A673 (cell line): ENCODE measurements around the gene TEX22. TPM values are rescaled to one million over a fixed set of nuclear protein-coding genes. Genes with fewer than 3 reads are reported as not detected.

Experiments
- BruUV-seq: library from RNA; stranded (reverse); fragments of 400-500 nt; replicated peaks from 2 replicates; lab custom pipeline; 2021; lab: Mats Ljungman, UMichigan
- CTCF ChIA-PET: fragments of 300-600 bp; sonication (Branson Sonifier 250); formaldehyde crosslinking; loops from one replicate; lab custom pipeline; 2022; ENCODE audit warnings: antibody characterized with exemption; lab: Charles Lee
- POLR2A ChIA-PET: fragments of 300-600 bp; sonication (Branson Sonifier 250); formaldehyde crosslinking; loops from one replicate; lab custom pipeline; 2022; ENCODE audit warnings: antibody characterized with exemption; ENCODE audit not compliant: low non-redundant PET; lab: Charles Lee
- DNase-seq: peaks from one replicate; pipeline ENCODE4 v3.0.0-alpha.2; 2015; ENCODE audit warnings: low spot score
- H3K27ac ChIP-seq: fragments of 200-600 bp; sonication (generic); 2 replicates; pipeline ENCODE4 v1.5.1; 2016; ENCODE audit warnings: mixed run types, low read depth, mild to moderate bottlenecking, mixed read lengths, antibody characterized with exemption, low read length; ENCODE audit not compliant: poor library complexity, severe bottlenecking
- H3K27me3 ChIP-seq: fragments of 200-600 bp; sonication (generic); replicated peaks from 2 replicates; pipeline ENCODE4 v1.6.1; 2017; ENCODE audit warnings: mixed run types, low read depth, mild to moderate bottlenecking, mixed read lengths, antibody characterized with exemption, low read length; ENCODE audit not compliant: insufficient read depth, poor library complexity
- H3K36me3 ChIP-seq: fragments of 200-600 bp; sonication (generic); 2 replicates; pipeline ENCODE4 v1.6.1; 2016; ENCODE audit warnings: mixed run types, mild to moderate bottlenecking, mixed read lengths, antibody characterized with exemption, low read length; ENCODE audit not compliant: insufficient read depth, poor library complexity, severe bottlenecking
- H3K4me1 ChIP-seq: fragments of 200-600 bp; sonication (generic); 2 replicates; pipeline ENCODE4 v1.6.1; 2017; ENCODE audit warnings: mixed run types, mild to moderate bottlenecking, mixed read lengths, antibody characterized with exemption, low read length; ENCODE audit not compliant: insufficient read depth, poor library complexity, severe bottlenecking
- H3K4me3 ChIP-seq: fragments of 200-600 bp; sonication (generic); 2 replicates; pipeline ENCODE4 v1.5.1; 2016; ENCODE audit warnings: low read depth, mixed run types, mild to moderate bottlenecking, mixed read lengths, low read length; ENCODE audit not compliant: poor library complexity, severe bottlenecking
- H3K9me3 ChIP-seq: fragments of 200-600 bp; sonication (generic); 2 replicates; pipeline ENCODE4 v1.6.1; 2016; ENCODE audit warnings: mixed run types, low read depth, mild to moderate bottlenecking, mixed read lengths, antibody characterized with exemption, low read length; ENCODE audit not compliant: poor library complexity, severe bottlenecking
- CTCF ChIP-seq: fragments of 300-800, 200-600 bp; sonication (generic); conservative IDR thresholded peaks from 2 replicates; pipeline ENCODE4 v1.5.1; 2017; ENCODE audit warnings: low read depth, mild to moderate bottlenecking, antibody characterized with exemption, low read length, moderate library complexity, mixed read lengths
- EZH2 ChIP-seq: fragments of 200-600 bp; sonication (generic); IDR thresholded peaks from 2 replicates; pipeline ENCODE4 v1.6.1; 2017; ENCODE audit warnings: borderline replicate concordance, low read depth, mild to moderate bottlenecking, mixed read lengths, antibody characterized with exemption, low read length; ENCODE audit not compliant: poor library complexity, severe bottlenecking
- intact Hi-C: fragments of 100-400 bp; cut with micrococcal nuclease; formaldehyde crosslinking; loops from one replicate; pipeline ENCODE4 v1.10.0; 2022; ENCODE audit not compliant: unreplicated experiment
- total RNA-seq: library from RNA; stranded (reverse); gene quantifications from 2 replicates; pipeline ENCODE4 v1.2.3, GENCODE V29; 2021

TEX22 gene
- total RNA-seq, 1 experiment from 2014 or later, result 2.7 TPM

GRCh38 chr14:105388976-105389375 lies 9.4 kb upstream of the TEX22 start:
- Histone ChIP-seq H3K36me3 (no peaks in the 10 kb centered on the region), H3K9me3 (no peaks in the 10 kb centered on the region), H3K27me3 (no peaks in the 10 kb centered on the region), H3K4me3 (no peak overlapping the region), H3K27ac (no peak overlapping the region), H3K4me1 (no peaks in the 10 kb centered on the region)
- no peak for DNase-seq
- intact Hi-C loops, result no loop called here
- no TSS peak for BruUV-seq
- TF ChIP-seq EZH2 (no peak), CTCF (no peak)
- CTCF ChIA-PET, result interaction anchor here (0.6 kb wide), 1 partner anchor 23 kb away, joined by 5 read pairs; no protein-coding TSS in a partner anchor
- POLR2A ChIA-PET, result no interaction called here

DNA sequence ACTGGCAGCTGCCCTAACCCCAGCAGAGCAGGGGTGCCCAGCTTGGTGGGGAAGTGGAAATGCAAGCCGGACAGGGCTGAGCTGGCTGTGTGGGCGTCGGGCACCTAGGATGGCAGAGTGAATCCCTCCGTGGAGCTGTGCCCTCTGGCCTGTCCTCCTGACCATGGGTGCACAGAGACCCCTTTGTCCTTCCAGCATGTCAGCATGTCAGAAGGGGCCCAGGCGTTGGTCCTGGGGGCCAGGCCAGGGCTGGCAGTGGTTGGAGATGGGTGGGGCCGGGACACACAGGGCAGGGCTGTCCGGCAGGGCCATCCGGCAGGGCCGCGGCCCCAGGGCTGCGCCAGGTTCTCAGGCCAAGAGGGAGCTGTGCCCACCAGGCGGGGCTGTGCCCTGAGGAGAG lies 8.8 kb upstream of the TEX22 start:
- no peaks in the 10 kb centered on the region for H3K36me3 ChIP-seq
- intact Hi-C loops, result no loop called here
- H3K27me3 ChIP-seq, result no peaks in the 10 kb centered on the region
- POLR2A ChIA-PET, result interaction anchor here (0.7 kb wide), 1 partner anchor 75 kb away, joined by 8 read pairs; no protein-coding TSS in a partner anchor
- DNase-seq, result no peak
- no peaks in the 10 kb centered on the region for H3K4me1 ChIP-seq
- H3K9me3 ChIP-seq, result no peaks in the 10 kb centered on the region
- H3K27ac ChIP-seq, result no peak overlapping the region
- BruUV-seq, result no TSS peak
- no peak overlapping the region for H3K4me3 ChIP-seq
- no peak for TF ChIP-seq EZH2
- no peak for TF ChIP-seq CTCF
- CTCF ChIA-PET, result no interaction called here

DNA sequence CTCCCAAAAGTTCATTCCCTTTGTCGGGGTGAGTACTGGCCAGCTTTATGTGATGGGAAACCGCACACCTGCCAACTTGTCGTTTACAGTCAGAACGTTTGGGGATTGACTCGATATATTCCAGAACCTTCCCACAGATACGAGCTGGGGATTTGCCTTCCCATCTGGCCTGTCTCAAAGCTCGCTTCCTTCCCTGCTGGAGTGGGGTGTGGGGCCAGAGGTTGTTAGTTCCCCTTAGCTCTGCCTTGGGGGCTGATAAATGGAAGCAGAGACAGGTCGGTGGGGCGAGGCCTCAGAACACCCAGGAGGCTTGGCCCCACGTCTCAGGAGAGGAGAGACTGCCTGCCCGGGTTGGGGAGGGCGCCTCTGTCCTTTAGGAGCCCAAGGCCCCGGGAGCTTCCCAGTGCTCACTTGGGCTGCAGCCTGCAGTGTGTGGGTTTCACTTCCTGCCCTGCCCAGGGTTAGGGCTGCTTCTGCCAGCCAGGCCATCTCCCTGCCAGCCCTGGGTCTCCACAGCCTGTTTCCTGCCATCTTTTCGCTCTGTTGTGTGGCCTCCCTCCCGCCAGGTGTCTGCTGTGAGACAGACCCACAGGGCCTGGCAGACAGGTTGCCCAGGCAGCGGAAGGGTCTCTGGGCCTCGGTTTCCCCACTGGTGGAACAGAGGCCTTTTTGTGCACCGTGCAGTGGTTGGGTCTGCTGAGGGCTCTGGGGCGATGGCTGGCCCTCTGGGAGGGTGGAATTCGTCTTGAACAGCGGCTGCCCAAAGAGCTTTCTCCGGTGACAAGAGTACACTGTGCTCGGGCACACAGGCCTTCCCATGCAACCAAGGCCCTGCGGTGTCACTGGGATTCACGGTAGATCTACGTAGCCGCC lies 8.1 kb upstream of the TEX22 start:
- POLR2A ChIA-PET, result interaction anchor here (0.7 kb wide), 1 partner anchor 75 kb away, joined by 8 read pairs; no protein-coding TSS in a partner anchor
- no peaks in the 10 kb centered on the region for H3K27me3 ChIP-seq
- intact Hi-C loops, result no loop called here
- no peaks in the 10 kb centered on the region for H3K9me3 ChIP-seq
- no peaks in the 10 kb centered on the region for H3K36me3 ChIP-seq
- H3K27ac ChIP-seq, result no peak overlapping the region
- no peak for DNase-seq
- no peaks in the 10 kb centered on the region for H3K4me1 ChIP-seq
- CTCF ChIA-PET, result no interaction called here
- H3K4me3 ChIP-seq, result no peak overlapping the region
- TF ChIP-seq EZH2 (no peak), CTCF (no peak)
- BruUV-seq, result no TSS peak
